Hematopoietic multipotent progenitor cell treated with erythropoietin and hydrocortisone succinate and interleukin-3 and kit ligand, for 15 days (in vitro differentiated cells): ENCODE data around the gene TMEM8B.

Experiments used
- DNase-seq: peaks from one replicate; pipeline ENCODE4 v3.0.0-alpha.2; 2015; ENCODE audit warnings: low spot score

The TMEM8B gene

DNA sequence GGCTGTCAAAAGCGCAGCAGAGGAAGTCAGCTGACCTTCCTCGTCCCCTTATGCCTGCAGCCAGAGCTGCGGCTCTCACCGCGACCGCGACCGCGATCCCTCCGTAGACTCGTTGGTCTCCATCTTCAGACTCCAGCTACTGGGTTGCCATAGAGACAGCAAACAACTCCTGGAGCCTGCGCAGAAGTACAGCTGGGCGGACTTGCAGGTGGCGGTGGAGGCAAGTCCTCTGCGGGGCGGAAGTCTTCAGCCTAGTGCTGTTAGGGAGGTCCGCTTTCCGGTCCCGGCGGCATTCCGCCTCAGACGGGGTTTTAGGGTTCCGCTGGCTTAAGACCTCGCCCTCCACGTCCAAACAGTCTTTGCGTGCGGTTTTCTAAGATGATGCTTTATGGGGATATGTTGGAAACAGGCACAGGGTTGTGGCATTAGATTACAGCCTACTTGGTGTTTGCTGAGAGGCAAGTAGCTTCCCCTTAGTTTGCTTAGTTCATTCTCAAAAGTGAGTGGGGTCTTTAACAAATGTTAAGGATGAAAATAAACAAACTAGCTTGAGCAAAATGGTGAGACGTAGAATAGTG is 16.9 kb upstream of the TMEM8B start, which contains the start of gene SPAG8:
Gene SPAG8, minus strand, starts transcription at position 238 of the 578 bp plus-strand sequence. Its CDS starts 115 bp downstream, at position 123.
- DNase-seq = peak; percentile 92

DNA sequence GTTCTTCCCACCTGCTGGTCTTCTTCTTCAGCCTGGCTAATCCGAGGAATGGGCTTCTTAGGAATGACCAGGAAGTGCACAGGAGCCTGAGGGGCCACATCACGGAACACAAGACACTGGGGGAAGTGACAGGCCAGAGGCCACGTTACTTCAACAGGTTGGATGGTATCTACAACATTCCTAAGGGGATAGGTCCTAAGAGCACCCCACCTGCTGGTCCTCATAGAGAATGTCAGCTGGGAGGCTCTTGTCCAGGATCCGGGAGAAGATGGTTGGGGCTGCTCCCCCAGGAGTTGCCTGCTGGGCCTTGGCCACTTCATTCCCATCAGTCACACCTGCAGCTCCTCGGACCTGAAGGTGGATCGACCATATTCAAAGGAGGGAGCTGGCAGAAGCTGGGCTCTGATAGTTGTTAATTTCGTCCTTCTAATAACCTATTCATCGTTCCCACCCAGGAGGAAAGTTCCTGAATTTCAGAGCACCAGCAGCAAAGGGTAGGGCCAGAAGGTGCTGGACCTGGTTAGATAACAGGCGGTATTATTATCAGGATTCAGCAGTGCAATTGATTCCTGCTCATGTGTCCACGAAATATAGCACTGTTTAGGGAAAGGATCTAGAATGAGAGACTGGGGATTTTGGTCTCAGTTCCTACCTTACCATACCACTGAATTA is 15.5 kb upstream of the TMEM8B start:
- peak; percentile 45 for DNase-seq

DNA sequence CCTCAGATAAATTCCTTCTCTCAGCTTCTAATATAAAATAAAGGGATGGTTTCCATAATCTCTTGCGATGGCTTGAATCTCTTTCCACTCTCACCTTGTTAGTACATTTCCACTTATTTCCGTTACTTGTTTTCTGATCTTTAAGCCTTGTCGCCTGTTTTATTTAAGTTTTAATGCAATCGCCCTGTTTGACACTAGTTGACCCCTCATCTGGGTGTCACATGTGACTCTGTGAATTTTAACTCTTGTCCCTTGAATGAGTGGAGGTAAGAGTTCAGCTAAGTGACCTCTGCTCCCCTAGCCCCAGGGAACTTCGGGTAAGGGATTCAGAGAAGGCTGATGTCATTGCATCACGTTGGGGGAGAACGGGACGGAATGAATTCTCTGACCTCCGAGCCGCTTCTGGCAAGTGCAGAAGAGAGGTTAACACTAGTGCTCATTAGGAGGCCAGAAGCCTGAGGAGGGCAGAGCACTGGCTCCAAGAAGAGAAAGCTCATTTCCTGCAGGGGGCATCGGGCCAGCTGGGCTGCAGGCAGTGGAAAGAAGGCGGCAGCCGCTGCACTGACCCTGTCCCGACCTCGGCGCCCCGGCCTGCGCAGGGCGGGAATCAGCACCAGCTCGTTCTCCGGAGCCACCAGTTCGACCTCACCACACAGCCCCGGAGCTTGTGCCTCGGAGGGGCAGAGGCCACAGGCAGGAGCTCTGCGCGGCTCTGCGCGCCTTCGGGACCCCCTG is 14.8 kb upstream of the TMEM8B start:
- peak; percentile 51 for DNase-seq

DNA sequence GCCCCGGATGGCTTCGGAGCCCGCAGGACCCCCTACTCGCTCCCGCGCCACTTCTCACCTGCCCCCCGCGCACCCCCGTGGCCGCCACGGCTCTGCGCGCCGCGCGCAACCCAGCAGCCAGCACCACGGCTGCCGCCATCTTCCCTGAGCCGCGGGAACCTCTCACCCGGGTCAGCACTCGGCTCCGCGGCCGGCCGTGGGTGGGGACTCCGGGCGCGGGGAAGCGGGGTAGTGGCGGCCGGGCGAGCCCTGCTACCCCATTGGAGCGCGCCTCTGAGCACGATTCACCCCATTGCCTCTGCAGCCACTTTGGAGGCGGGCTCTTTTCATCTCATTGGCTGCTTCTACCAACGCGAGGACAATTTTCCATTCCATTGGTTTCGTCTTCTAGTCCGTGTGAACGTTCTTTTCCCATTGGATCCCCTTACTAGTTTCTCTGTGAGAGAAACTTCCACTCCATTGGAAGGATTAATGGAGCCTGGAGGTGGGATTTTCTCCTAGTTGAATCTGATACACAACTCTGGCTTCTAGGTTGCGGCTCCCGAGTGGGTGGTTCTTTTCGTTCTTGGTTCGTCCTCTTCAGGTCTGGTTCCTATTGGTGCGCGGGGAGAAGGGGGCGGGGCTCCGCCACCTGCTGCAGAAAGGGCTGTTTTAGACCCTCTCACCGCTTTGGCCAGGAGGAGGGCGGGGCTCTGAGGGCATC is 14.0 kb upstream of the TMEM8B start, which contains the start of gene HINT2:
Gene HINT2, minus strand, starts transcription at position 202 of the 703 bp plus-strand sequence. Its CDS starts 63 bp downstream, at position 139.
- DNase-seq = peak; percentile 97

DNA sequence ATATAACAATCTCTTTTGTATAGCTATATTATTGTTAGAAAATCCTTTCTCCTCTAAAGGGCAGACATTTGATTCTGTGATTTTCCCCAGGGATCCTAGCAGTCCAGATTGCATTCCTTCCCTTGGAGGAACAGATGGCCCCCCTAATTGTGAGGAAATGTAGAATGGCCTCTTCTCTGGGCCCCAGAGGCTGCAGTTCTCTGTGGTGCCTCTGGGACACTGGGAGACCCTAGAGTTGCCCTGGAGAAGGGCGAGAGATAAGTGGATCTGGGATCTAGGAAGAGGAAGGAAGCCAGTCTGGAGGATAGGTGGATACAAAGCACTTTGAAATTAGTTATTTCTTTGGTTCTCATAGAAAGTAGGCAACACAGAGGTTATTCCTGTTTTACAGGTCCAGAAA is 12.3 kb upstream of the TMEM8B start:
- no peak for DNase-seq

DNA sequence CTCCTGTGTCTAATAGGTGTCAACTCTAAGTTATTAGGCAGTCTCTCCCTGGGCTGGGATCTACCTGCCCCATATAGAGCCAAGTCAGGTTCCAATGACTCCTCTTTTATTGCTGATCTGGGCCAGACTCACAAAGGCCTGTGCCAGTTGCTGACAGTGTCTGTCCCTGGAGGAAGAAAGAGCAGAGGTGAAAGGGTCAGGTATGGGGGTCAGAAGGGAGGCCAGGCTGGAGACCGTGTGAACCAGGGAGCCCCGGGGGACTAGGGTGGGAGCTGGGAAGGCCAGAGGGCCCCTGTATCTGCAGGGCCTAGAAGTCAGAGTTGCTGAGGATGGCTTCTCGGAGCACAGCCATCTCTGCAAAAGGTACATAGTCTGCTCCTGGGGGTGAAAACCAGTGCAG is 10.7 kb upstream of the TMEM8B start:
- no peak for DNase-seq

DNA sequence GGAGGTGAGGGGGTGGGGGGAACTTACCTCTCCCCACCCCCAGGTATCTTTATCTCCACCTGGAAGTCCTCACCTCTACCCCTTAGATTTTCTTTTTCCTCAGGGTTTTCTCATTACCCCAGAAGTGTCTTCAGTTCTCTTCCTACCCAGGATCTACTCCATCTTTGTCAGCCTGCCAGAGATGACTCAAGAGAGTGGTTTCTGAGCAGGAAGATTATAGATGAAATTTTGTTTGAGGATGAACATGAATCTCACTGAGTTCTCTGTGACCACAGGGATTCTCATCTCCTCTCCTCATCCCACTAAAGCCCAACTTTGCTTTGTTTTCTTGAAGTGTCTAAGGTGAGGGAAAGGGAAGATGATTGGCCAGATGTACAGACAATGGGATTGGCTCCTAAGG is 9.0 kb upstream of the TMEM8B start:
- no peak for DNase-seq

DNA sequence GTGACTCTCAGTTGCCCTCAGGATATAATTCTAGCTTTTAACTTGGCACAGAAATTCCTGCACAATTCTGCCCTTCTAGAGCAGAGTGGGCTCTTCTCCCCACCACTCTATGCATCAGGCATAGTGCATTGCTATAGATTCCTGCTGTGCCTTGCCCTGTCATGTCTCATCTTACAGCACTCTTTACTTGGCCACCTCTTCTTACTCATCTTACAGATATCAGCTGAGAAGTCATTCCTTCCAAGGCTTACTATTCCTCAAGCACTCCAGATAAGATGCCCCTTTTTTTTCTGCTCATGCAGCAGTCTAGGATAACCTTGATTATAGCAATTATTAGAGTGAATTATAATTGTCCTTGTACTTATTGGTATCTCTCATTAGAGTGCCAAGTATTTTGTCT is 6.1 kb upstream of the TMEM8B start:
- DNase-seq = no peak

DNA sequence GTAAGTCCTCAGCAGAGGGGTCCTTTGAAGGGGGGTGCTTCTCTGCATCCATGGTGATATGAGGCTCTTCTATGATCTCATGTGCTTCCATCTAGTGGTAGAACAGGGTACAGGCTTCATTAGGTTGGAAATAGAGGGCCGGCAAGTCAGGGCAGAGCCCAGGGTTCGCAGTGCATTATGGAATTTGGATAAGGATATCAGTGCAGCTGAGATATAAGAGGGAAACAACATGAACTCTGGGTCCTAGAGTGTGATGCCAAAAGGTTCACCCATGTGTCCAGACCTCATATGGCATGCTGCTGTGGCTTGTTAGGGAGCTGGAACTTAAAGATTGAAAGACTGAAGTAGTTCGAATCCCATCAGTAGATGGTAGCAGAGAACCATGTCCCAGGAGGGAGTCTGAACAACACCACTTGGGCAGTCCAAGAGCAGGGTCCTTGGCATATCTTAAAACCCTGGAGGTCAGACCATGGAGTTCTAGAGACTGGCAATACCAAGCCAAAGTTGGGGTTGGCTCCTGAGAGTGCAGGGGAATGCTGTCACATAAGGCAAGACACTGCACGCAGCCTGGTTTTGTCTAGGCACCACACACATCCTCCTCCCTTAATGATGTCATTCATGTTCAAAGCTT is 2.8 kb upstream of the TMEM8B start:
- peak; percentile 76 for DNase-seq

DNA sequence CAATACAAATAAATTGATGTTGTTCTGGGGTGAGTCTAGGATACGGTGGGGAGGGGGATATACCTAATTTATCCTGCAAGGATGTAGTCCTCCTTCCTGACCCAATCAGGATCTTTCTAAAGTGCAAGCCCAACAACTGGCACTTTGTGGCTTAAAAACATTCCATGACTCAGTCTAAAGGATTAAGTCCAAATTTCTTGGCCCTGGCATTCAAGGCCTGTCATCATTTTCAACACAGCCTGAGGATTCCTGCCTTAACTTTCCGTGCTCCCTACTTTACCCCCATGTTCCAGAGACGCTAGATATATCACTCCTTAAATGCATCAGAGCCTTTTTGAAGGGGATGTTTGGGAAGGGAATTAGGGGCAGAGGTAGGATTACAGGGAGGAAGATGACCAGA is 1.5 kb upstream of the TMEM8B start:
- DNase-seq = no peak

DNA sequence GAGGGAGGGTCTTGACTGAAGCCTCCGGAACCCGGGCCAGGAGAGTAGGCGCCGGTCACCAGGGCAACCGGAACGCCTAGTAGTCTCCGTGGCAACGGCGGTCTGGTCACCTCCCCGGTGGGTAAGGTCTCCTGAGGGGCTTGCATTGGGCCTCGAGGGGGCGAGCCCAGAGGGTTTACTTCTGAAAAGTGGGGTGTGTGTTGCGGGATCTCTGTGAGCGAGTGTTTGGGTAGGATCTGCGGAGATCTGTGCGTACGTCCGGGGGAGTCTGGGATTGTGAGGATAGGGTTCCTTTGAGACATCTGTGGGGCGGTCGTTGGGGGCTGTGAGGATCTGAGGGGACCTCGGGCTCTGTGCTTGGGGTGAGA is 328 bp upstream of the TMEM8B start, which contains the start of gene FAM221B:
Gene FAM221B, minus strand, starts transcription at position 17 of the 368 bp plus-strand sequence. CDS start 2,571 bp downstream, outside the sequence.
- DNase-seq = no peak

DNA sequence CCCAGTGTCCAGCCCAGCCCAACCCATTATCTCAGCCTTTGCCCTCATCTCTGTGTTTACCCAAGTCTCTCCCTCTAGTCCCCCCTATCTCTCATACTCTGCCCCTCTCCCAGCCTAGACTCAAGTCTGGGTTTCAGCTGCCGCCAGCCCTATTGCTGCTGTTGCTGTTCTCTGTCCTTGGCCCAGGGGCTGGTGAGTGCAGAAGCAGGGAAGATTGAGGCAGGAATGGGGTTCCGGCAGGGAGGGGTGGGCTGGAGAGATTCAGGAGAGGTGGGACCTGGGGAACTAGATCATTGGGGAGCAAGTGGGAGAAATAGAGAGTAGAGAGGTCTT is 702 bp downstream of the TMEM8B start:
- DNase-seq = no peak

DNA sequence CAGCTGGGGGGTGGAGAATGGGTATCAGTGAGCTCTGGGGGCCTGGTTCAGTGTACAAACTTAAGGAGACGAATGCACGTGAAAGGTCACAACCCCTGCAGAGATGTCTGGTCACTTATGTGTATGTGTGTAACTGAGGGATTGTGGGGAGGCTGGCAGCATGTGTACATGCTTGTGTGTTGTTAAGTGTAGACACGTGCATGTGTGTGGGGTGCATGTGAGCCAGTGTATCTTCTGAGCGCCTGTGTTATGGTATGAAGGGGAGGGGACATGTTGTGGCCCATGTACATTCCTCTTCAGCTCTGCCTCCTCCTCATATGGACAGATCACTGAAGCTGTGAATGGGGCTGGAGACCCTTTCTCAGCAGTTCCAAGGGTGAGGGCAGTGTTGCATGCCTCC is 2.0 kb downstream of the TMEM8B start:
- no peak for DNase-seq

DNA sequence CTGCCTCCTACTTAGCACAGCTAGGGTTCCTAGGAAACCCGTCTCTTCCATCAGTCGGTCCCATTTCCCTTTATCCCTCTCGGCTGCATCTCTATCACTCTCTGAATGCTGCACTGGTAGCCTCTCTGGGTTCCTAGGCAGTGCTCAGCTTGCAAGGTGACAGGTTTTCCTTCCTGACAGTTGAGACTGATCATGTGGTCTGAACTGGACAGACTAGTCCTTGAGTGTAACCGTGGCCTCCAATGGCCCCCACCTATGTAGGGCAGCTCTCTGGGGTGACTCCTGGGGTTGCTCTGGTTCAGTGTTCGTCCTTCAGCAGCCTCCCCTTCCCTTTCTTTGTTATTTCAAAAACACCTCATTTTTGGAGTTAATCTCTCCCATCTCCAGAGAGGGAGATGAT is 3.8 kb downstream of the TMEM8B start:
- no peak for DNase-seq

DNA sequence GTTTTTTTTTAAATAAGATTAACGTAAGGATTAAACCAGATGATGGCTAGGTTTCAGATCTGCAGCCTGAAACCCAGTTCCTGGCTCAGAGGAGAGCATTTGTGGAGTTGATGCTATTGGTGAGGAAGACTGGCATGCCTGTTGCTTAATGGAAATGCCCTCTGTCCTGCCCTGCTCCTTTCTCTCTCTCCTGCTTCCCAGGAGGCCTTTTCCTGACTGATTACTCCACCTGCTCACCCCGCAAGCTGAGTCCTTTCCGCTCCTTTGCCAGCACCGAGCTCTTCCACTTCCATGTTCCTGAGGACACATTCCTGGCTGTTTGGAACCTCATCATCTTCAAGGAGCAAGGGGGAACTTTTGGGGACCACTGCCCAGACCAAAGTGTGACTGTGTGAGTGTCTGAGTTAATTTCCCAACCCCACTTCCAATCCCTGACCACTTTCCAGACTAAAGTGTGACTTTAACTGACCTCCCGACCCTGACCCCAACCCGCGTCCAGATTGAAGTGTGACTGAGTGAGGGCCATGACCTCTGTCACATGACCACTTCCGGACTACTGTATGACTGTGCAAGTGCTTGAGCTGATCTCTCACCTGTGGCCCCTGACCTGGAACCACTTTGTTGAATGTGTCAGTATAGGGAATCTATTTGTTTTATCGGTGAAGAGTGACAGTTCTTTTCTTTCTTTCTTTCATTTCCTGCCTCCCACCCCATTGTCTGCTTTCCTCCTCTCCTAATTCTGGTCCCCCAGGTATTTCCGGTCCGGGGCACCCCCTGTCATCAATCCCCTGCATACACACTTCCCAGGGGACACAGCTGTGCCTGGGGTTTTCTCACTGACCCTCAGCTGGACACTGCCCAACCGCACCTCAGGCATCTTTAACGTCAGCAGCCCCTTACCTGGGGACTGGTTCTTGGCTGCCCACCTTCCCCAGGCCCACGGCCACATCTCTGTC is 5.5 kb downstream of the TMEM8B start:
- no peak for DNase-seq

DNA sequence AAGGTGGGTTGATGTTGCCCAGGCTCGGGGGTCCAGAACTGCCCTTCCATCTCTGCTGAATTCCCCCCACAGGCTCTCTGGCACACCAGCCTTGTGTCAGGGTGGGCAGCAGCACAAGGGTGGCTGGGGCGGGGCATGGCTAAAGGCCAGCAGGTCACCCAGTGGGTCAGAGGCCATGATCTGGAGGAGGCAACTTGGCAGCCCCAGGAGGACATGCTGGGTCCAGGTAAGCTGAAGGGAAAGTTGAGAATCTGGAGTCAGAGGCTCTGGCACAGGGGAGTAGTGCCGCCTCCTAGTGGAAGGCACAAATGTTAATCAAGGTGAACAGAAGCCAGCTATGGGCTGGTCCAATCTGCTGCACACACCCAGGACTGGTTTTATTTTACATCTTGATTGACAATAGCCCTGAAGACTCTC is 6.2 kb downstream of the TMEM8B start:
- DNase-seq = peak; percentile 36

DNA sequence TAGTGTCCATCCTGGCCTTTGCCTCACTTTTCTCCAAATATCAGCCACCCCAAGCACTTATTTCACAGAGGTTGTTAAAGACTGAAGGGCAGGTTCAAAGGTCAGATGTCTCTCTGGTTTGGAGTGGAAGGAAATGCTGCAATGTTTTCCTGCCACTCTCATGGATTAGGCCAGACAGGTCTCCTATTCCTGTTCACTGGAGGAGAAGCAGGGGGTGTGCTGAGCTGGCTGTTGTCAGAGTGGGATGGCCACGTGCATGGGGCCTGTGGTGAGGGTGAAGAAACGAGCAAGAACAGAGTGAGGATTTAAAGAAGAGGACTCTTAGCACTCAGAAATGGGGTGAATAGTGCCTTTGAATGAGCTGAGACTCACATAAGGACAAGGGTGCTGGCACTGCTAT is 6.7 kb downstream of the TMEM8B start:
- no peak for DNase-seq

DNA sequence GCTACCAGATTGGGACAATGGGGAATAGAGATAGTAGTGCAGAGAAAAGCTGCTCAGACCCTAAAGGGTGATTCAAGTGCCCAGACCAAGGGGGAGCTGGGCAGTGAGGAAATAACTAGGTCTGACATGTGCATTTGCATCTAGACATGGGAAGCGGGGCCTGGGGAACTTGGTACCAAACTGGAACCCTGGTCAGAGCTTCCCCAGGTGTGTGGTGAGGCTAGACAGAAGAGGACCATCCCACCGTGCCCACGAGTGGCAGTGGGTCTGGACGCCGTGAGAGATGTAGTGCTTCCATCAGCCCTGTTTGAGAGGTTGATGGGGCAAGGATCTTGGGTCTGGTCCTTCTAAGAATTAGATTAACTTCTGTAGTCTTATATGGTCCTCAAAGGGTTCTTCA is 7.6 kb downstream of the TMEM8B start:
- DNase-seq = no peak

DNA sequence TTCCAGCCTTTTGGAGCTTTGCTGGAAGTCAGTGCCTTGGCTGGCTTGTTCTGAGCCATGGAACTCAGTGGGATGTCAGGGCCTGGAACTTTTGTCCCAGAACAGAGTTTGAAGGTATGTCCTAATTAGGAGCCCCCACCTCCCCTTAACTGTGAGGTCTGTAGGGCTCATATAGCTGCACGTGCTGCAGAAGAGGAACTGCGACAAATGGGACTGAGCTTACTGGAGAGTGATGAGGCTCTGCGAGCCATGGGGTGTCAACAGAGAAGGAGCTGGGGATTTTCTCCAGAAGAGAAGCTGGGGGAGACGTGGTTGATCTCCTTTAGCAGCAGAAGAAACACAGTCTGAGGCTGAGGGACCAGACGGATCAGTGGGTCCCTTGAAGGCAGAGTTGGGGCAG is 10.9 kb downstream of the TMEM8B start:
- no peak for DNase-seq

DNA sequence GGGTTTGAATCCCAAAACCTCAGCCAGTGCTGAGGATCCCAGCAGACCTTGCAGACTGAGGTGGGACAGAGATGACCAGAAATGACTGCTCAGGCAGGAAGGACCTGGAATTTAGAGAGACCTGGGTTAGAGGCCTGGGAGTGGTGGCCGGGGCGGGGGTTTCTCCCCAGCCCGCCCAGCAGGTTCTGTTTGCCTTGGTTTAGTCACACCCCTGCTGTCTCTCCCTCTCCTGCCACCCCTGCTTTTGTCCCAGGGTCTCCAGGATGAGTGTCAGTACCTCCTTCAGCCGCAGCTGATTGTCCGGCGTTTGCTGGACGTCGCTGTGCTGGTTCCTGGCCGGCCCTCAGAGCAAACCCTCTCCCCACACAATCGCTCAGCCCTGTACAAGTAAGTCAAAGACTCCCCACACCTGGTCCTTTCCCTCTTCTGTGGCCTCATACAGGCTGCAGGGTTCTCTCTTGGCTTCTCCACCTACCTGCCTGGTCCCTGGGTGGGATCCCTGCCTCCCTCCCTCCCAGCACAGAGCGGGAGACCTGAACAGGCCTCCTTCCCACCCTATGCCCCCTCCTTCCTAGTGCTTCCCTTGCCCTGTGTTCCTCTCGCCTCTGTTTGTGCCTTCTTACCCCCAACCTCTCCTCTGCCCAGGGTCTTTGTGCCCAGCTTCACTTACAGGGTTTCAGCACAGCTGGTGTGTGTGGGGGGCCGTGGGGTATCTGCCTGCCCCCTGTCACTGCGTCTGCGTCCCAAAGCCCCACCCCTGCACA is 12.0 kb downstream of the TMEM8B start:
- no peak for DNase-seq

DNA sequence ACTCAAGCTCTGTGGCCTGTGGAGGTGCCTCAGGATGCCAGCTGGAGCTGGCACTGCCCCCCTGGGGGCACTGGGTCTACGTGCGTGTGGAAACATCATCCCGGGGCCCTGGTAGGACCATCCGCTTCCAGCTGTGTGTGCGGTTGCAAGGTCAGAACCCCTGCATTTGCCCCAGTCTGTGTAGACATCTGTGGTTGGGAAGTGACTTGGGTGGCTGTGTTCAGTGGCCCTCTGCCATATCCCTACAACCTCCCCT is 12.5 kb downstream of the TMEM8B start:
- DNase-seq = no peak
